Measurements from ENCODE around the gene RNF39.
"Not testable (repeated sequence)": the region's sequence is repeated elsewhere in the genome, so short reads cannot be mapped to it uniquely, and the experiment has no call there.

GRCh38 chr6:30022712-30023111 lies 52.9 kb downstream of the RNF39 start:
- not testable (repeated sequence) for TF ChIP-seq EZH2 (IDR thresholded peaks at IDR 0.05); POLR2AphosphoS5 (IDR thresholded peaks at IDR 0.05; ENCODE audit: borderline replicate concordance, low read depth, low read length)

Data from SK-N-MC (cell line).